HG03521 (cell line): ENCODE data around the gene B4GALT3.
"Not testable (repeated sequence)": the region's sequence is repeated elsewhere in the genome, so short reads cannot be mapped to it uniquely, and the experiment has no call there.

Experiments used
- ATAC-seq: cut with Tn5 transposase; IDR thresholded peaks from one replicate; pipeline ENCODE4 v1.9.1; 2021; ENCODE audit warnings: mild to moderate bottlenecking, moderate library complexity; ENCODE audit not compliant: unreplicated experiment

The B4GALT3 gene

GRCh38 chr1:161177112-161177935 is at the start of gene B4GALT3:
Gene B4GALT3 (minus strand): TSS chr1:161177507. CDS start chr1:161176060, 1,447 bp downstream.
- ATAC-seq = peak; percentile 78

GRCh38 chr1:161226759-161227158 is 49.5 kb upstream of the B4GALT3 start:
- ATAC-seq = no peak

- no peak for ATAC-seq
Observed at GRCh38 chr1:161226320-161226711, 49.0 kb upstream of the B4GALT3 start.

GRCh38 chr1:161225534-161226319 is 48.4 kb upstream of the B4GALT3 start, which contains the start of gene TOMM40L:
Gene TOMM40L (plus strand): TSS chr1:161226060. CDS start chr1:161226490, 430 bp downstream.
- peak; percentile 94 for ATAC-seq

DNA sequence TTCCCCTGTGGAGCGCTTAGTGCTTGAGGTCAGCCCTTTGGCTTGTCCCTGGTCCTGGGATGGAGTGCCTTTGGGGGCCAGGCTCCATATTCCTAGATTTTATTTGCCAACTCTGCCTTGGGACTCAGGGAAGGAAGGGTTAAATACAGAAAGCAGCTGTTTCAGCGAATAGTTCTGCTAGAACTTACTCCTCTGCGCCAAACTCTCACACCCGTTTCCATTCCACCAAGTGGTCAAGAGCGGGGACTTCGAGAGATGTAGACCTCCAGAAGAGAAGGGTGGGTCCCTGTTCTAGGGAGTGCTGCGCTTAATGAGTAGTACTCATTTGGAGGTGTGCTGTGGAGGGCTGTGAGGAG is 47.8 kb upstream of the B4GALT3 start:
- ATAC-seq = no peak

- not testable (repeated sequence) for ATAC-seq
Observed at GRCh38 chr1:161224695-161225087, 47.4 kb upstream of the B4GALT3 start.

DNA sequence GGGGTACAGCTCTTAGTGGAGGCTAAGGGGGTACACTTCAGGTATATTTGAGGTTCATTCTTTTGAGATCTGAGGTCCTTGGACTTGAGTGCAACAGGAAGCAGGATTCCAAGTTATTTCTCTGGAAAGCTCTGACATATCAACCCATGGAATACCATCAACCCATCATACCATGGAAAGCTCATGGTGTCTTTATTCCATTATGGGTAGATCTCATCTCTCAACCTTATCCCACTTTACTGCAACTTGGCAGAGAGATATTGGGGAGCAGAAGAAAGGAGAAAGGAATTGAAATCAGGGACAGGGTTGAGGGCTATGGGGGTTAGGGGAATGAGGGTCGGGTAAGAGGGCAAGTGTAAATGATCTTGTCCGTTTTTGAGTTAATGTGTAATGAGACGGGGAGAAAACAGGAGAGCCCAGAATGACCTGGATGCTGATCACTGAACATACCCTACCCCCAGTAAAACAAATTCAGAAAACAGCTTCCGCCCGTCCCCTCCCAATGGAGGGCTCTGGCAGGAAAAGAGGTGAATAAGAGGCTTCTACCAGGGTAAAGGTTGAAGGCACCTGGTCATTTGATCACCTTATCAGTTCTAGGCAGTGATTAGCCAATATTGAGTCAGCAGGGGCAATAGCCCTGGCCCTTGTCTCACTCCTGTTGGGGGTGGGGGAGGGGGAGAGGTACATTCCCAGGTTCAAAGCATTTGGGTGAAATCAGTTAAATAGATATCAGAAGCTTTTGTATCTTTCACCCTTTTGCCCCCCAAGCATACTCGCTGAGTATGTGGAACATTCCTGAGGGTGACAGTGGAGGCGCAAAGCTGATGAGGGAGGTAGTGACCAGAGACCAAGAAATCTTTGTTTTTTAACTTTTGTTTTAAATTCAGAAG is 46.7 kb upstream of the B4GALT3 start:
- ATAC-seq = no peak

DNA sequence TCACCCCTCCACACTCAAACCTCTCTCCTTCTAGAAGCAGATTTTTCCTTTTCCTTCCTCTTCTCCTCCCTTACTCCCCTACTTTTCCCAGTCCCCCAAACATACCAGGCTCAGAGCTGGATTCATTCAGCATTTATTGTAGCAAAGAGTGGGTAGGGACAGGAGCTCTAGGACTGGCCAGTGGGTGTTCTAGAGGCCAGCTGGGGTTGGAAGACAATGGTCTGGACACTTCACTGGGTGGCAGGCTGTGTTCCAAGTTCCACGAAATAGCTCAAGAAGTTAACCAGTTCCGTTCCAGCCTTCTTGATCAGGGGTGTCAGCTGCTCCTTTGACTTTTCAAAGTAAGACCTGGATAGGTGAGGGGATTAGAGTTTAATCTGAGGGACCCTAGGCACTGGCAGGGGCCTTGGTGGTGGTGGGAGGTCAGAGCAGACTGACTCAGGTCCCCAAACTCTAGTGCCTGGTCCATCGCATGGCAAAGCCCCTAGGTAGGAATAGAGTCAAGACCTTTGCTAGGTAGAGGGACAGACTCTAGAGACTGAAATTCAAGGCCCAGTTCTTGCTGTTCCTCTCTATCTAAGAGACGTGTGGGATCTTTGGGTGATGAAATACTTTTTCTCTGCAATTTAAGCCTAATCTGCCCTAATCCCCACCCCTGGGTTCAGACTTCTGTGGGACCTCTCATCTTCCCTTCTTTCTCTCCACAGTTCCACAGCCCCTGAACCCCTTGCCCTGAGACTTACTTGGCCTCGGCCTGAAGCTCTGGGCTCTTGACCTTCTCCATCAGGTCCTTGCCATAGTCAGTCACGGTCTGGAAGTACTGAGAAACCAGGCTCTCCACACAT is 45.1 kb upstream of the B4GALT3 start:
- ATAC-seq = no peak

DNA sequence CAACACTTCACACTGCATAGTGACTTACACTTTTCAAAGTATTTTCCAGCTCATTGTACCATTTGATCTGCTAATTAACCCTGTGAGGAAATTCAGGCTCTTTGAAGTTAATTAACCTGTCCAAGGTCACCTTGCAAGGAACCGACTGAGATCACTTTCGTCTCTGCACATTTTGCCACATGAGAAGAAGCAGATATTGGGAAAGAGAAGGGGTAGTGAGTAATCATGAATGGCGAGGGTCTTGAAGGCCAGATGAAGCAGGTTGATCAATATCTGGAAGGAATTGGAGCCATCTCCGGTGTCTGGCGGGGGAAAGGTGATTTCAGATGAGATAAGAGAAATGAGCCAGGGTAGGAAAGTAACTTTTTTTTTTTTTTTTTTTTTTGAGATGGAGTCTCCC is 42.7 kb upstream of the B4GALT3 start:
- no peak for ATAC-seq

- no peak for ATAC-seq
Observed at GRCh38 chr1:161219078-161219892, 42.0 kb upstream of the B4GALT3 start.

GRCh38 chr1:161218301-161219077 is 41.2 kb upstream of the B4GALT3 start:
- no peak for ATAC-seq

DNA sequence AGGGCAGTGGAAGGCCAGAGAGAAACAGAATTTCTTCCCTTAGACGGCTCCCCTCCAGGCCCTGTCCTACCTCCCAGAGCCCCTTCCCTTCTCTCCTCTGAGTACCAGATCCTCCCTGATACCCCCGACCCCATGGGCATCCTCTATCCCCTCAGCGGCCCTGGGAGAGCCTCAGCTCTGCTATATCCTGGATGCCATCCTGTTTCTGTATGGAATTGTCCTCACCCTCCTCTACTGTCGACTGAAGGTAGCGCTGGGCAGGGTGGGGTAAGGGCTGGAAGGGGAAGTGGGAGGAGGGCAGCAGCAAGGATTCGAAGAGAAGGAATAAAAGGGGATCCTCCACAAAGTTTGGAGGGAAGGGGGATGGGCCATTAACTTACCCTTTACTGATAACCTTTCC is 40.5 kb upstream of the B4GALT3 start:
- ATAC-seq = no peak

DNA sequence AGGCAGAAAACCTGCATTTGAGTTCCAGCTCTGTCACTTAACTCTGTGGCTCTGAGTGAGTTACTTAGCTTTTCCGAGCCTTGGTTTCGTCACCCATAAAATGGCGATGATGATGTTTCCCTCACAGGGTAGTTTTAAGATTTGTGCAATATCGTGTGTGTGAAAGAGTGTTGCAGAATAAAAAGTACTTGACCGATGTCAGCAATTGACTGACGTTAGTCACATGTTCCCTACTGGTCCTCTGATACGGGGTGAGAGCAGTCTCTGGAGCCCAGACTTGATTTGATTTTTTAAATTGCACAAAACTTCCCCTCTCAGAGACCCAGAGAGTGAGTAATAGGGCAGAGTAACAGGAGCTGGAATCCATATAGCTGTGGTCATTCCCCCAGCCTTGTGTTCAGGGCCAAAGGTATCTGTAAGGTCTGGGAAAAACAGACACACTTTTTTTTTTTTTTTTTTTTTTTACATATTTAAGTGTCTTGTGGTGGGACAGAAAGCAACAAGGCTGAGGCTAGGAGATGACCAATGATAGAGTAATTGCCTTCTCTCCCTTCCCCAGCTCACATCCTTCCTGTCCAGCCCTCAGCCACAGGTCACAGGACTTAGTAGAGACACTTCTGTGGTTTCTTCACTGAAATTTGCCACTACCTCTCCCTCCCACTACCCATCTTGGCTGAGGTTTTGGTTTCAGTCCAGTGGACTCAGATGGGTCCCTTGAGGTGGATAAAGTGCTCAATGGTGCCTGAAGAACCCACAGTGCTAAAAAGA is 39.8 kb upstream of the B4GALT3 start:
- ATAC-seq = peak; percentile 85

DNA sequence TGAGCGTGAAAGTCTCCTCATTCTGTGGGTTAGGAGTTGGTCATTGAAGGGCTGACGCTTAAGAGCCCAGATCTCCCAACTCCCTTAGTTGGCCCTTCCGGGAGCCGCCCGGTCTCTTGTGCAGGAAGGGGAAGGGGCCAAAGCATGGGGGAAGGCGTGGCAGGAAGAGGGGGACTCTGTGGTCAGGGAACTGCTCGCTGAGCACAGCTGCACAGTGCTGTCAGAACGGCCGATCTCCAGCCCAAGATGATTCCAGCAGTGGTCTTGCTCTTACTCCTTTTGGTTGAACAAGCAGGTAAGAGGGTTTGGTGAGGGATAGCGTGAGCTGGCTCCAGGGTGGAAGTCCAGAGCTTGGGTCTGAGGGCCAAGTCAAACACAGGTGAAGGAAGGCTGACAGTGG is 37.8 kb upstream of the B4GALT3 start, which contains the start of gene FCER1G:
FCER1G (plus strand) TSS at position 220 of the 400 bp plus-strand sequence; CDS start at position 247, 27 bp downstream.
- no peak for ATAC-seq

DNA sequence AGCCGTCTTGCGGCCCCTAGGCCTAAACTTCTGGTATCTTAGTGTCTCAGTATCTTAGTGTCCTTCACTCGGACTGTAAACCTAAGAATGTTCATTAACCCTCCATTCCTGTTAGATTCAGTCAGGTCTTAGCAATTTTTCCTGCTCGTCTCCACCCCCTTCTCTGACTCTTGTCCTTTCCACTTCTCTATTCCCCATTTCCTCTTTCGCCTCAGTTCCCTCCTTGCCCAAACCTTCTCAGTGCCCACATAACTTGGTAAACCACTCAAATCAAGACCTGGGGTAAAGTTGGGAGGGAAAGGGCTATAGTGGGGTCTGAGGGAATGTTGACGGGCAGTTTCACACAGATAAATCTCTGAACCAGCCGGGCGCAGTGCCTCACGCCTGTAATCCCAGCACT is 37.1 kb upstream of the B4GALT3 start:
- no peak for ATAC-seq

DNA sequence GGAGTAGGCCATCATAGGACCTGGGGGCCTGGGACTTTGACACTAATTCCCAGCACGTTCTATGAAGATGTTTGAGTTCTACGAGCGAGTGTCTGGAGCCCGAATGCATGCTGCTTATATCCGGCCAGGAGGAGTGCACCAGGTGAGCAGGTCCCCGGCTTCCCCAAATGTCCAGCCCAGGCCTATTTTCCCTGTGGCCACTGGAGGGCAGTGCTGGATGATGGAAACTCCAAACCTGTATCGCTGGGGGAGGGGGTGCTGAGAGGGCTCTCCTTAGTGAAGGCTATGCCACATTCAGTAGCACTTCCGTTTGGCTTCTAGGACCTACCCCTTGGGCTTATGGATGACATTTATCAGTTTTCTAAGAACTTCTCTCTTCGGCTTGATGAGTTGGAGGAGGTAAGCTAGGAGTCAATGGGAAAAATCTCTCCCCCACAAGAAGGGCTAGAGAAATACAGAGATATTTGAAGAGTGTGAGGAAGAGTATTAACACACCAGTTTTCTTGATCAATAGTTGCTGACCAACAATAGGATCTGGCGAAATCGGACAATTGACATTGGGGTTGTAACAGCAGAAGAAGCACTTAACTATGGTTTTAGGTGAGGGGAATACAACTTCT is 32.6 kb upstream of the B4GALT3 start:
- ATAC-seq = no peak

DNA sequence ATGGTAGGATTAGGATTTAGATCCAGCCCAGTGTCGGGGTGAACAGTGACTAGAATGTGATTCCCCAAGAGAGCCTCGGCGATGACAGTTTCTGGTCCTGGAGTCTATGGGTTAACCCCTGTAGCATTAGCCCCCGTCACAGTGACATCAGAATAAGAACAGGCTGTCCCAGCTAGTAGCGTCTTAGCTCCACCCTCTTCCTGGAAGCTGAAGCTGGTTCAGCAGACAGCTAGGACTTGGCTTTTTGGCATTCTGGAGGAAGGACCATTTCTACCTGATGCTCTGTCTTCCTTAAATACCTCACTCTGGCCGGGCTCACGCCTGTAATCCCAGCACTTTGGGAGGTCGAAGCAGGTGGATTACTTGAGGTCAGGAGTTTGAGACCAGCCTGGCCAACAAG is 29.9 kb upstream of the B4GALT3 start:
- ATAC-seq = no peak
